AG09319 (cell line): ENCODE measurements around the gene ANKRD66.
"Not testable (repeated sequence)": the region's sequence is repeated elsewhere in the genome, so short reads cannot be mapped to it uniquely, and the experiment has no call there.

Source experiments
- DNase-seq: peaks from one replicate; pipeline ENCODE4 v3.0.0-alpha.2; 2010; ENCODE audit warnings: low read depth; ENCODE audit errors: extremely low read depth
- TF ChIP-seq, protein P1 (sequence below): IDR thresholded peaks from 2 replicates; pipeline ENCODE4 v1.5.1; 2011; ENCODE audit warnings: low read depth, mild to moderate bottlenecking, inconsistent platforms, low read length, moderate library complexity

The ANKRD66 gene

DNA sequence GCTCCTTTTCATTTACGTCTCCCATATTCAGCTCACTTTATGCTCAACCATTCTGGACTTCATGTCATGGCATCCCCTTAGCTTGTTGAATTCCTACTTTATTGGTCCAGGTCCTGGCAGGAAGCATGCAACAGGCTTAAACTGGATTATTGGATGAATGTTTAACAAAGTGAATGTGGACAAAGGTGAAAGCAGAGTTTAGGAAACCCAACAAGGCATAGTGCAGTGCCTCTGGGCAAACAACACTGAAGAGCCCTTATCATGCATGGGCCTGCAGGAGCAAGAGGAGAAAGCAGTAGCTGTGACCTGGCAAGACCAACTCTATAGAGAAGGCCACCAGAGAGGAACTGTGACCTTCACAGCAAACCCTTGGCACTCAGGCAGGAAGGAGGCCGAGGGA lies 5.3 kb upstream of the ANKRD66 start:
- DNase-seq, result no peak
- TF ChIP-seq, protein P1, sequence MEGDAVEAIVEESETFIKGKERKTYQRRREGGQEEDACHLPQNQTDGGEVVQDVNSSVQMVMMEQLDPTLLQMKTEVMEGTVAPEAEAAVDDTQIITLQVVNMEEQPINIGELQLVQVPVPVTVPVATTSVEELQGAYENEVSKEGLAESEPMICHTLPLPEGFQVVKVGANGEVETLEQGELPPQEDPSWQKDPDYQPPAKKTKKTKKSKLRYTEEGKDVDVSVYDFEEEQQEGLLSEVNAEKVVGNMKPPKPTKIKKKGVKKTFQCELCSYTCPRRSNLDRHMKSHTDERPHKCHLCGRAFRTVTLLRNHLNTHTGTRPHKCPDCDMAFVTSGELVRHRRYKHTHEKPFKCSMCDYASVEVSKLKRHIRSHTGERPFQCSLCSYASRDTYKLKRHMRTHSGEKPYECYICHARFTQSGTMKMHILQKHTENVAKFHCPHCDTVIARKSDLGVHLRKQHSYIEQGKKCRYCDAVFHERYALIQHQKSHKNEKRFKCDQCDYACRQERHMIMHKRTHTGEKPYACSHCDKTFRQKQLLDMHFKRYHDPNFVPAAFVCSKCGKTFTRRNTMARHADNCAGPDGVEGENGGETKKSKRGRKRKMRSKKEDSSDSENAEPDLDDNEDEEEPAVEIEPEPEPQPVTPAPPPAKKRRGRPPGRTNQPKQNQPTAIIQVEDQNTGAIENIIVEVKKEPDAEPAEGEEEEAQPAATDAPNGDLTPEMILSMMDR, result no peak

DNA sequence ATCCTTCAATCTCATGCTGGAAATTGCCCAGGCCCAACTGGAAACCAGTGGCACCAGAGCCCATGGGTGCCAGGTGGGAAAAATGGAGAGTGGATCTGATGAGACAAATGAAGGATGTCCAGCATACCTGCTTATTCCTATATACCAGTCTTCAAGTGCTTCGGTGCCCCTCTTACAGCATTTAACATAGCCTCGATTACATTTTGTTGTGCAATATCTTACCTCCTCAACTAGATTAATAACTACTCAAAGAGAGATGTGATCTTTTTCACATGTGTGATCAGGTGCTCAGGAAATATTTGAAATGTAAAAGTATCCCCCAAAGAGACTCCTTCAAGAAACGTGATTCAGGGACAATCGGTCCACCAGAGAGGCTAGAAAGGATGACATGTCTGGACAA lies 4.8 kb upstream of the ANKRD66 start:
- DNase-seq, result no peak
- TF ChIP-seq, protein P1, result no peak

DNA sequence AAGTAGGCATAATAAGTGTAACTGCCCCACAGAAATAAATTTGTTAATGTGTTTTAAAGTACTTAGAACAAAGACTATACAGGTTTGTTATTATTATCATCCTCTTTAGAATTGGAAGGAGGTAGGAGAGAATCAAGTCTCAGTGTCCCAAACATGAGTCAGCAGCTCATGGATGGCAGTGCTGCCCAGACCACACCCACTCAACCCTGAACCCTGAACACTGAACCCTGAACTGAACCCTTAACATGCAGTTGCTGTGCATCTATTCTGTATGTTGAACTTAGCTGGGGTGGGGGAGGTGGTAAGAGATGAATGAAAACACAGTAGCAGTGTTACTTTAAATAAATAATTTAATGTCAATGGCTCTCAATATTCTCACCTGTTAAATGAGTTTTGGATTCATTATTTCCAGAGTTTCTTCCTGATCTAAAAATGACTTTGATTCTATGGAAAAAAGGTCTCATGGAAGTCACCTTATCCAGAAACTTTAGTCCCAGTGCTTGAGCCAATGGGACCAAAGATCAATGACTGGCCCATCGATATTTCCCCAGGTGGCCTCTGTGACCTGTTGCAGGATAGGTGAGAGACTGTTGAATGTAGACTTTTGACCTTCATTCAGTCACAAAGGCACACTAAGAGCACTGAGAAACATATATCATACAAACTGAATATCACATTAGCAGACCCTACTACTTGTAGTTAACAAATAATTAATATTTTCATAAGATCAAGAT lies 3.1 kb upstream of the ANKRD66 start:
- TF ChIP-seq, protein P1, result no peak

DNA sequence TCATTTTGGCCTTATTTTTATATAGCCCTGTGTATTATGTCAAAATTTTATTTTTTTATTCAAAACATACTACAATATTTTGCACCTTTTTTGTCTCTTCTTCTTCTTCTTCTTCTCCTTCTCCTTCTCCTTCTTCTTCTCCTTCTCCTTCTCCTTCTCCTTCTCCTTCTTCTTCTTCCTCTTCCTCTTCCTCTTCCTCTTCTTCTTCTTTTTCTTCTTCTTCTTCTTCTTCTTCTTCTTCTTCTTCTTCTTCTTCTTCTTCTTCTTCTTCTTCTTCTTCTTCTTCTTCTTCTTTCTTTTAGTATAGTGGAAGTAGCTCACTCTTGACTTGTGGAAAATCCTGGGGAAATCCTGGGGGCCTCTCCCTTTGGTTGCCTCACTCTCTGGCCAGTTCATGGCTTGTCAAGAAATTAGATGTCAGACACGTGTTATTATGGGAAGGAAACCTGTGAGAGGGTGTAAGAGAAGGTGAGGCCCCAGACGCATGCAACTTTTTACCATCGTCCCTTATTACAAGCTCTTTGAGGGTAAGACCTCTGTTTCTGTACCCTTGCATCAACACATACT lies 2.5 kb upstream of the ANKRD66 start:
- not testable (repeated sequence) for DNase-seq

More for the DNA sequence above, 3.1 kb upstream of the ANKRD66 start:
- no peak for DNase-seq

DNA sequence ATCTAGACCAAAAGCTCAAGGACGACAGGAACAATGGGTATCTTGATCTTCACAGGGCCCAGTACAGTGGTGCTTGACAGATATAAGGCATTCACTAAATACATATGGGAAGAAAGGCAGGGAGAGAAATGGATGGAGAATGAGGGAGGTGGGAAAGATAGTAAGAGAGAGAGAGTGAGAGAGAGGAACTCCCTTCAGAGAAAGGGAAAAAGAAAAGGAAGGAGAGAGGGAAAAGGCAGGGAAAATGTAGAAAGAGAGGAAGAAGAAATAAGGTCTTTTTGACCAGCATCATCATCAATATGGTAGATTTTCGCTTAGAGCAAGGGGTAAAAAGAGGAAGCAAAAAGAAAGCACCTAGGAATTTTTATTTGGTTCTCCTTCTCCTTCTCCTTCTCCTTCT lies 760 bp upstream of the ANKRD66 start:
- no peak for DNase-seq
- TF ChIP-seq, protein P1, result no peak

DNA sequence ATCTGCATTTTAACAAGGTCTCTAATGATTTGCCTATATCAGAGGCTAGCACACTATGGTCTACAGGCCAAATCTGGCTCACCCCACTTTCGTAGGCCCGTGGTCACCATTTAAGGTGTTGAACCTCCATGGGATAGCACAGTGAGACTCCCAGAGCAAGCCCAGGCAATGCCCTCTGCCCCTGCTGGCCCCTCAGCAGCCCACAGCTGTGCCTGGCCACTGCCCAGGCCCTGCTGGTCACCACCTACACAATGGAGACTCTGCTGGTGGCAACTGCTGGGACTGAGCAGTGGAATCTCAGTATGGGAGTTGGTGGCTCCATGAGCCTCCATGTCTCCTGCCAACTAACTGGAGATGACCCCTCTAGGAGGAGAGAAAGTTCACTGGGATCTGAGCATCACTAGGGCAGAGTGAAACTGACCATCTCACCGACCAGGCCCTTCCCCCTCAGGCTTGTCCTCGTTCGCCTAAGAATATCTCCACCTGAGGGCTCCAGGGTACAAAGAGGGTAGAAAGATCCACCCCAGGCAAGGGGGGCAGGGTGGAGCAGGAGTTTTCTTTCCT lies 2.3 kb downstream of the ANKRD66 start:
- TF ChIP-seq, protein P1, result no peak

DNA sequence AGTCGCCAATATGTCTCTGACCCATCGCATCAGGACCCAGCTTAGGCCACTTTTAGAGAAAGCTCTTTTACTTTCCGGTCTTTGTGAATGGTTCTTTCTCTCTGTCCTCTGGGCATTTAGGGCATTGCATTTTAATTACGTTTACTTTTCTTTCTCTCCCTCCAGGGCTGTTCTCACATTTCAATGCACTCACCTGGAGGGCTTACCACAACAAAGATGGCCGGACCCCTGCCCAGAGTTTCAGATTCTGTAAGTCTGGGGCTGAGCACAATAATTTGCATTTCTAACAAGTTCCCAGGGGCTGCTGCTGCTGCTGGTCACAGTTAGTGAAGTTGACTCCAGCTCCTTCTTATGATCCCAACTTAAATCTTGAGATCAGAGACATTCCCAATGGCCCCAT lies 3.0 kb downstream of the ANKRD66 start:
- DNase-seq, result no peak
- TF ChIP-seq, protein P1, result no peak

More for the DNA sequence above, 2.3 kb downstream of the ANKRD66 start:
- DNase-seq, result no peak
